ENCODE results near the gene NPHP4.

Gene NPHP4

GRCh38 chr1:5948681-5949005 is 43.6 kb downstream of the NPHP4 start:
- peaks cover 6% of the 10 kb centered on the region for H3K4me1 Mint-ChIP-seq
- peaks cover 55% of the 10 kb centered on the region for H3K36me3 Mint-ChIP-seq (ENCODE audit: low read depth)
- H3K4me3 Mint-ChIP-seq, result no peak overlapping the region
- no peaks in the 10 kb centered on the region for H3K9me3 Mint-ChIP-seq
- no peak for TF ChIP-seq CTCF (IDR thresholded peaks at IDR 0.05; ENCODE audit: unreplicated experiment in 3 of 3)
- H3K27ac Mint-ChIP-seq, result no peak overlapping the region
- H3K27me3 Mint-ChIP-seq (ENCODE audit: low read depth), result no peaks in the 10 kb centered on the region

GRCh38 chr1:5947978-5948680 is 44.1 kb downstream of the NPHP4 start:
- TF ChIP-seq CTCF (IDR thresholded peaks at IDR 0.05; ENCODE audit: unreplicated experiment in 3 of 3), result no peak
- Mint-ChIP-seq H3K27ac (no peak overlapping the region), H3K27me3 (ENCODE audit: low read depth) (no peaks in the 10 kb centered on the region), H3K36me3 (ENCODE audit: low read depth) (peaks cover 56% of the 10 kb centered on the region), H3K4me3 (no peak overlapping the region), H3K4me1 (peaks cover 6% of the 10 kb centered on the region), H3K9me3 (no peaks in the 10 kb centered on the region)

- peaks cover 56% of the 10 kb centered on the region for H3K36me3 Mint-ChIP-seq (ENCODE audit: low read depth)
Measured at GRCh38 chr1:5947071-5947821, 45.0 kb downstream of the NPHP4 start.

GRCh38 chr1:5945445-5945844 is 46.8 kb downstream of the NPHP4 start:
- Mint-ChIP-seq H3K27me3 (ENCODE audit: low read depth) (no peaks in the 10 kb centered on the region), H3K27ac (no peak overlapping the region), H3K4me1 (peaks cover 6% of the 10 kb centered on the region), H3K9me3 (no peaks in the 10 kb centered on the region), H3K36me3 (ENCODE audit: low read depth) (peaks cover 65% of the 10 kb centered on the region), H3K4me3 (no peak overlapping the region)
- TF ChIP-seq CTCF (IDR thresholded peaks at IDR 0.05; ENCODE audit: unreplicated experiment in 3 of 3), result no peak

More at GRCh38 chr1:5947071-5947821, 45.0 kb downstream of the NPHP4 start:
- Mint-ChIP-seq H3K27me3 (ENCODE audit: low read depth) (no peaks in the 10 kb centered on the region), H3K4me1 (peaks cover 6% of the 10 kb centered on the region), H3K27ac (no peak overlapping the region), H3K9me3 (no peaks in the 10 kb centered on the region), H3K4me3 (no peak overlapping the region)
- TF ChIP-seq CTCF (IDR thresholded peaks at IDR 0.05; ENCODE audit: unreplicated experiment in 3 of 3), result no peak

- Mint-ChIP-seq H3K4me1 (peaks cover 6% of the 10 kb centered on the region), H3K36me3 (ENCODE audit: low read depth) (peaks cover 71% of the 10 kb centered on the region), H3K27me3 (ENCODE audit: low read depth) (no peaks in the 10 kb centered on the region), H3K27ac (no peak overlapping the region), H3K4me3 (no peak overlapping the region), H3K9me3 (peaks cover under 1% of the 10 kb centered on the region)
- no peak for TF ChIP-seq CTCF (IDR thresholded peaks at IDR 0.05; ENCODE audit: unreplicated experiment in 3 of 3)
Measured at GRCh38 chr1:5944843-5945167, 47.4 kb downstream of the NPHP4 start.

Measured in nephron (organoid).